Dendritic cell treated with granulocyte-macrophage colony-stimulating factor and Interleukin-4, amounts not matched to agents 40 ng/mL and 50 ng/mL, for 4 days (primary cell): ENCODE results near the gene MRPS17.
A peak's percentile ranks its signal among the peaks of the same experiment; 100 is the strongest.

Experiments used
- H3K27ac Mint-ChIP-seq: one replicate; pipeline ENCODE4 v1.8.0; 2022; ENCODE audit warnings: mild to moderate bottlenecking, mixed read lengths
- H3K27me3 Mint-ChIP-seq: one replicate; pipeline ENCODE4 v1.8.0; 2022; ENCODE audit warnings: mild to moderate bottlenecking, mixed read lengths
- H3K36me3 Mint-ChIP-seq: one replicate; pipeline ENCODE4 v1.8.0; 2022; ENCODE audit warnings: low read depth, mixed read lengths
- H3K4me1 Mint-ChIP-seq: one replicate; pipeline ENCODE4 v1.8.0; 2022; ENCODE audit warnings: low read depth, mixed read lengths
- H3K4me3 Mint-ChIP-seq: one replicate; pipeline ENCODE4 v1.8.0; 2022; ENCODE audit warnings: mild to moderate bottlenecking, moderate library complexity, mixed read lengths
- H3K9me3 Mint-ChIP-seq: one replicate; pipeline ENCODE4 v1.8.0; 2022; ENCODE audit warnings: mixed read lengths
- intact Hi-C: fragments of 100-400 bp; cut with micrococcal nuclease; formaldehyde crosslinking; loops from one replicate; pipeline ENCODE4 v1.15.0; 2022

MRPS17 gene

GRCh38 chr7:55963584-55964168 is 12.0 kb downstream of the MRPS17 start:
- Mint-ChIP-seq H3K4me1 (peaks cover 30% of the 10 kb centered on the region), H3K9me3 (no peaks in the 10 kb centered on the region), H3K4me3 (peak overlapping the region; percentile 70), H3K27ac (peak overlapping the region; percentile 54), H3K27me3 (peaks cover 14% of the 10 kb centered on the region), H3K36me3 (peaks cover 27% of the 10 kb centered on the region)
- intact Hi-C loops, result loop anchor here (1.0 to 2.0 kb wide), 3 partner anchors 12 to 322 kb away; partner anchors contain the start of gene MRPS17

- no peaks in the 10 kb centered on the region for H3K9me3 Mint-ChIP-seq
- peaks cover 14% of the 10 kb centered on the region for H3K27me3 Mint-ChIP-seq
- intact Hi-C loops, result loop anchor here (1.0 to 5.0 kb wide), 4 partner anchors 13 to 323 kb away; partner anchors contain the start of genes MRPS17 and ZNF713
- peaks cover 35% of the 10 kb centered on the region for H3K36me3 Mint-ChIP-seq
- peak within 1 kb of the TSS; percentile 95 for H3K27ac Mint-ChIP-seq
- peak within 1 kb of the TSS; percentile 93 for H3K4me3 Mint-ChIP-seq
- peaks cover 37% of the 10 kb centered on the region for H3K4me1 Mint-ChIP-seq
These were observed 12.8 kb downstream of the MRPS17 start, which contains the start of gene NIPSNAP2 for GRCh38 chr7:55964261-55965099. Gene NIPSNAP2 (plus strand): TSS chr7:55964585. CDS start chr7:55964610, 25 bp downstream.

- intact Hi-C loops, result loop anchor here (2.0 to 5.0 kb wide), 2 partner anchors 36 to 78 kb away; partner anchors contain the start of gene ZNF713
- peaks cover 40% of the 10 kb centered on the region for H3K4me1 Mint-ChIP-seq
- H3K4me3 Mint-ChIP-seq, result peak overlapping the region; percentile 93
- no peaks in the 10 kb centered on the region for H3K9me3 Mint-ChIP-seq
- H3K27ac Mint-ChIP-seq, result peak overlapping the region; percentile 95
- H3K36me3 Mint-ChIP-seq, result peaks cover 41% of the 10 kb centered on the region
- H3K27me3 Mint-ChIP-seq, result peaks cover 14% of the 10 kb centered on the region
These were observed 13.4 kb downstream of the MRPS17 start for GRCh38 chr7:55965100-55965470.

GRCh38 chr7:55965805-55966421 is 14.2 kb downstream of the MRPS17 start:
- Mint-ChIP-seq H3K36me3 (peaks cover 49% of the 10 kb centered on the region), H3K27me3 (peaks cover 14% of the 10 kb centered on the region), H3K4me1 (peaks cover 47% of the 10 kb centered on the region), H3K27ac (peak overlapping the region; percentile 95), H3K4me3 (peak overlapping the region; percentile 56), H3K9me3 (no peaks in the 10 kb centered on the region)
- intact Hi-C loops, result loop anchor here (2.0 to 5.0 kb wide), 2 partner anchors 35 to 79 kb away; partner anchors contain the start of gene ZNF713

- intact Hi-C loops, result loop anchor here (5.0 kb wide), 1 partner anchor 80 kb away; the partner anchor contains the start of gene ZNF713
- Mint-ChIP-seq H3K4me1 (peaks cover 47% of the 10 kb centered on the region), H3K27me3 (peaks cover 14% of the 10 kb centered on the region), H3K9me3 (no peaks in the 10 kb centered on the region), H3K36me3 (peaks cover 49% of the 10 kb centered on the region), H3K4me3 (no peak overlapping the region), H3K27ac (no peak overlapping the region)
These were observed 15.2 kb downstream of the MRPS17 start for GRCh38 chr7:55966851-55967250.

- Mint-ChIP-seq H3K27me3 (no peaks in the 10 kb centered on the region), H3K27ac (peak overlapping the region; percentile 8), H3K4me3 (no peak overlapping the region), H3K36me3 (peaks cover 49% of the 10 kb centered on the region), H3K4me1 (peaks cover 38% of the 10 kb centered on the region), H3K9me3 (no peaks in the 10 kb centered on the region)
- intact Hi-C loops, result loop anchor here (5.0 kb wide), 1 partner anchor 82 kb away; the partner anchor contains the start of gene ZNF713
These were observed 17.7 kb downstream of the MRPS17 start for GRCh38 chr7:55969391-55969790.

GRCh38 chr7:55970561-55970960 is 18.9 kb downstream of the MRPS17 start:
- peaks cover 43% of the 10 kb centered on the region for H3K36me3 Mint-ChIP-seq
- H3K27ac Mint-ChIP-seq, result peak overlapping the region; percentile 48
- peaks cover 37% of the 10 kb centered on the region for H3K4me1 Mint-ChIP-seq
- intact Hi-C loops, result no loop called here
- H3K27me3 Mint-ChIP-seq, result no peaks in the 10 kb centered on the region
- no peaks in the 10 kb centered on the region for H3K9me3 Mint-ChIP-seq
- H3K4me3 Mint-ChIP-seq, result no peak overlapping the region

GRCh38 chr7:55970978-55971377 is 19.3 kb downstream of the MRPS17 start:
- no peaks in the 10 kb centered on the region for H3K27me3 Mint-ChIP-seq
- peaks cover 43% of the 10 kb centered on the region for H3K36me3 Mint-ChIP-seq
- H3K9me3 Mint-ChIP-seq, result no peaks in the 10 kb centered on the region
- intact Hi-C loops, result no loop called here
- peak overlapping the region; percentile 48 for H3K27ac Mint-ChIP-seq
- no peak overlapping the region for H3K4me3 Mint-ChIP-seq
- peaks cover 33% of the 10 kb centered on the region for H3K4me1 Mint-ChIP-seq

GRCh38 chr7:55973747-55974250 is 22.1 kb downstream of the MRPS17 start:
- Mint-ChIP-seq H3K27me3 (no peaks in the 10 kb centered on the region), H3K9me3 (no peaks in the 10 kb centered on the region), H3K27ac (no peak overlapping the region), H3K36me3 (peaks cover 35% of the 10 kb centered on the region), H3K4me1 (peaks cover 16% of the 10 kb centered on the region), H3K4me3 (no peak overlapping the region)
- intact Hi-C loops, result no loop called here

GRCh38 chr7:55975988-55976633 is 24.4 kb downstream of the MRPS17 start:
- no peak overlapping the region for H3K4me3 Mint-ChIP-seq
- no peaks in the 10 kb centered on the region for H3K27me3 Mint-ChIP-seq
- H3K4me1 Mint-ChIP-seq, result no peaks in the 10 kb centered on the region
- no peak overlapping the region for H3K27ac Mint-ChIP-seq
- peaks cover 37% of the 10 kb centered on the region for H3K36me3 Mint-ChIP-seq
- intact Hi-C loops, result no loop called here
- no peaks in the 10 kb centered on the region for H3K9me3 Mint-ChIP-seq

- Mint-ChIP-seq H3K36me3 (peaks cover 54% of the 10 kb centered on the region), H3K27ac (no peak overlapping the region), H3K27me3 (no peaks in the 10 kb centered on the region), H3K9me3 (no peaks in the 10 kb centered on the region), H3K4me1 (no peaks in the 10 kb centered on the region), H3K4me3 (no peak overlapping the region)
- intact Hi-C loops, result no loop called here
These were observed 26.2 kb downstream of the MRPS17 start for GRCh38 chr7:55977831-55978230.

GRCh38 chr7:55980266-55980665 is 28.6 kb downstream of the MRPS17 start:
- Mint-ChIP-seq H3K27ac (no peak overlapping the region), H3K9me3 (no peaks in the 10 kb centered on the region), H3K36me3 (peaks cover 71% of the 10 kb centered on the region), H3K4me1 (no peaks in the 10 kb centered on the region), H3K27me3 (no peaks in the 10 kb centered on the region), H3K4me3 (no peak overlapping the region)
- intact Hi-C loops, result no loop called here

- Mint-ChIP-seq H3K4me3 (no peak overlapping the region), H3K27me3 (no peaks in the 10 kb centered on the region), H3K36me3 (peaks cover 87% of the 10 kb centered on the region), H3K27ac (no peak overlapping the region), H3K9me3 (no peaks in the 10 kb centered on the region), H3K4me1 (no peaks in the 10 kb centered on the region)
- intact Hi-C loops, result no loop called here
These were observed 31.9 kb downstream of the MRPS17 start for GRCh38 chr7:55983537-55983936.
